ENCODE measurements around the gene GALNT15.
A peak's percentile ranks its signal among the peaks of the same experiment; 100 is the strongest.

The GALNT15 gene

DNA sequence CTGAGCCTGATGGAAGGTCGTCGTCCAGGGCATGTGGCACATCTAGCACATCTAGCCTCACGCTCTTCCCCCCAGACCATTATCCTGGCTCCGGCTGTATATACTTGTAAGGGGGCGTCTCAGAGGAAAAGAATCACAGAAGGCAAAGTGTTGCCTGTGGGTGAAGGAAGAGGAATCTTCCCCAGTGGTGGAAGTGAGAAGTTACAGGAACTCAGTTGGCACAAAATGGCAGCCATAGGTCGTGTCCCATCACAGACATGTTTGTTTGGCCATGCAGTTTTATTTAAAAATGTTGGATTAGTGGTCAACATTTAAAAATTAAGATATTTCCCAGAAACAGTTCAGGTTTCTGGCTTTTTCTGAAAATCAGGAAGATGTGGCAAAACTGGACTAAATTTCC, 13.6 kb downstream of the GALNT15 start:
- no peak for DNase-seq (ENCODE audit: low spot score)

DNA sequence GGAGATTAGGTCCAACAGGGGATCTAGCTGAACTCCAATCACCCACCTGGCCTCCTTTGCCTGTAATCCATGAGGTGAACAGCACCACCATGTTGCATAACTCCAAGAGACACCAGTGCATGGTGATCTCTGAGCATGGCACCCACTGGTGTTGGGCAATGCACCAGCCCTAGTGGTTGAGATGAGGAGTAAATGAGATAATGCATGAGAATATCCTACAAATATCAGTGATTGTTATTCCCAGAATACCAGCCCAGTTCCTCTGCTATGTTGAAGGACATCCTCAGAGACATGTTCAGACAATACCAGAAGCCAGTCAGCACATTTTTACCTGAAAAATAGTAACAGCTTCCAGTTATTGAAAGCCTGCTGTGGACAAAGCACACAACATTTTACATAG, 14.7 kb downstream of the GALNT15 start:
- no peak for DNase-seq (ENCODE audit: low spot score)

DNA sequence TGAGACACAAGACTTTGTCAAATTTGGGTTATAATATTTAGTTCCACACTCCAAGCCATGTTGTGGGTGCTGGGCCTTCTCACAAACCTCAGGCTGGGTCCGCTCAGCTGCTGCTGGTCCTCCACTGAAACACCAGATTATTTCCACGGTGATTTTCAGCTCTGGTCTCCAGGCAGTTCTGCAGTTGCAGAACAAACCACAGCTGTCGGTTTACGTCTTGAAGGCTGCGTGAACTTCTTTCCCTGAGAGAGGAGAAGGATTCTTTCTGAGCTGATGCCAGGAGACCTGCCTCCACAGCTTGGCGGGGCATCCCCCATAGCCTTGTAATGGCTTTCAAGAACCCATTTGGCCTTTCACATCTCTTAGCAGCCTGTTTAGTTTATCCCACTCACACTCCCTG, 16.2 kb downstream of the GALNT15 start:
- DNase-seq (ENCODE audit: low spot score): no peak

DNA sequence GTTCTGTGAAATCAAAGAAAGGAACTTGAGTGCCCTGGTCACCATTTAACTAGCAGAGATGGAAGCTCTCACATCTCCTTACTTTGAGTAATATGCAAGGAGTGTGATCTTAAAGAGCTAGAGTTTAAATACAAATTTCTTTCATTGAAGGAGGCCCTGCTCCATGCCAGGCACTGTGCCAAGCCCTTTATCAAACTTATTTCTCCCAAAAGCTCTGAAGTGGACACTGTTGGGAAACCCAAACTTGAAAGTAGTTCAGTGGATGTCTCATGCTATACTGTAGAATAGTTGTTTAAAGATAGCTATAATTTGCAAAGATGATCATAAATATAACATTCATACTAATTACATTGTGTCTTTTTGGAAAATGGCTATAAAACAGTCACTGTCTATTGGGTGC, 17.1 kb downstream of the GALNT15 start:
- no peak for DNase-seq (ENCODE audit: low spot score)

DNA sequence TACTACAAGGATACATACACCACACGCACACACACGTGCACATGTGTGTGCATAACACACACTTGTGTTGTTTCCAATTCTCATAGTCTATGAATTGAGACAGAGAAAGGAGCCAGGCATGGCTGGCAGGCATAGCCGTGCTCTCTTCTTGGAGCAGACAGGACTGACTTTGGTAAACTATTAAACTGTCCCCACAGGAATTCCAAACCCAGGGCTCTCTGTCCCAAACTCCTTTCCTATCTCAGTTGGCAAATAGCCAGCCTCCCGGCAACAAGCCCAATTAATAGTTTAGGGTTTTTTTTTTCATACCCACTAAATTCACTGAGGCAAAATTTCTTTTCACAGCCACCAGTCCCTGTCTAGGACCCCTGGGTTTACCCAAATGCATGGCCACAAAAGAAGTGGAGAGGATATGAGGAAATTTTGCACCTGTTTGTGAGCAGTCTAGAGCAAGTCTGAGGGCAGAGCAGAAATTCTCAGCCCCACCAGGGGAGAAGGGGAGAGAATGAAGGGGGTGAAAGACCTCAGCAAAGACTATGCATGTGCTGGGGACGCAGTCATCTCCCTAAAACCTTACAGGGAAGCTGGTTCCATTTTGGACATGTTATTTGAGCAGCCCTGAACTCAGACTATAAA, 17.8 kb downstream of the GALNT15 start:
- DNase-seq (ENCODE audit: low spot score): no peak

DNA sequence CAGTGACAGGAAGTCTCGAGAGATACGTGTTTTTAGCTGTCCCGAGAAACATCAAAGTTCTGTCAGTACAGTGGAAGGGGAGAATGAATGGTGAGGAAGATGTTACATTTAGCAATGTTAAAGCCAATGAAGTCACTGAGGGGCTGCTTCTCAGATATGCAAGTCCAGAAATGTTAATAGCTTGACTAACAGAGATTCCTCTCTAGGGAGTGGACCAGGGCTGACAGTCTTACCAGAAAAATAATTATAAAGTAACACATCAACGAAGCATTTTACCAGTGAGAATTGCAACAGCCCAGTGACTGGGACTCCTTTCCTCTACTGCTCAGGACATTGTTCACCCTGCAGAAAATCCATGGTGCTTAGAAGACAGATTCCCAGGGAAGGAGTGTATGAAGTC, 23.9 kb downstream of the GALNT15 start:
- DNase-seq (ENCODE audit: low spot score): no peak

DNA sequence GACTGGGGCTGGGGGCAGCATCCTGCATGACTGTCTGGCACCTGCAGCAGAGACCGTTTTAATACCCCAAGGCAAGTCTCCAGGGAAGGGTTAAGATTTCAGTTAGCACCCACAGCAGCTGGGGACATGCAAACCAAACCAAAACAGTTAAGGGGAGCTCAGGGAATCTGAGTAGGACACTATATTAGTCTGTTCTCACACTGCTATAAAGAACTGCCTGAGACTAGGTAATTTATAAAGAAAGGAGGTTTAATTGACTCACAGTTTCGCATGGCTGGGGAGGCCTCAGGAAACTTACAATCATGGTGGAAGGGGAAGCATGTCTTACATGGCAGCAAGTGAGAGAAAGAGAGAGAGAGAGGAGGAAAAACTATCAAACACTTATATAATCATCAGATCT, 25.3 kb downstream of the GALNT15 start:
- no peak for DNase-seq (ENCODE audit: low spot score)

DNA sequence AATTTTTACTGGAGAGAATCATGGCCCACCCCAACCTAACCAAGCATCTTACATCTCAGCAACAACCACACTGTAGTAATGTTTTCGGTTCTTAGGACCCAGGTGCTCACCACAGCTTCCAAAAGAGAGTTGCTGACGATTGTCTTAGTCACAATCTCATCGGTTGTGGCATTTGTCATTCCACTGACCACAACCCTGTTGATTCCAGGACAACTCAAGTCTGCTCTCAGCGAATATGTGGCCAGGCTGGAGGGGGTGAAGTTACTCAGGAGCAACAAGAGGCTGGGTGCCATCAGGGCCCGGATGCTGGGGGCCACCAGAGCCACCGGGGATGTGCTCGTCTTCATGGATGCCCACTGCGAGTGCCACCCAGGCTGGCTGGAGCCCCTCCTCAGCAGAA, 25.9 kb downstream of the GALNT15 start:
- peak; percentile 23 for DNase-seq (ENCODE audit: low spot score)

DNA sequence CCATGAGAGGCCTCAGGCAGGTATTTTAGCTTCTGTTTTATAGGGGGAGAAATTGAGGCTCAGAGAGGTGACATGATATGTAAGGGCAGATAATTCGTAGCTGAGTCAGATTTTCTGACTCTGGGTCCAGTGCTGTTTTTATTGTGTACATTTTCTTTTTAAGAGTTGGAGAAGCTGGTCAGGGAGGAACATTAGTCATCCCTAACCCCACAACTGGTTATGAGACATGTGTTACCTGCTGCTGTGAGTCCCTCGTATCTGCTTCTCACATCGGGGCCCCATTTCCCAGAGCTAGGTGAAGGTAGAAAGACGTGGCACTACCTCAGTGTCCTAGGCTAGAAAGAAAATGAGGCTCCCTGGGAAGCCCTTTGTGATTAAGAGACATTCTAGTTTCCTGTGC, 28.6 kb downstream of the GALNT15 start:
- DNase-seq (ENCODE audit: low spot score): peak; percentile 23

DNA sequence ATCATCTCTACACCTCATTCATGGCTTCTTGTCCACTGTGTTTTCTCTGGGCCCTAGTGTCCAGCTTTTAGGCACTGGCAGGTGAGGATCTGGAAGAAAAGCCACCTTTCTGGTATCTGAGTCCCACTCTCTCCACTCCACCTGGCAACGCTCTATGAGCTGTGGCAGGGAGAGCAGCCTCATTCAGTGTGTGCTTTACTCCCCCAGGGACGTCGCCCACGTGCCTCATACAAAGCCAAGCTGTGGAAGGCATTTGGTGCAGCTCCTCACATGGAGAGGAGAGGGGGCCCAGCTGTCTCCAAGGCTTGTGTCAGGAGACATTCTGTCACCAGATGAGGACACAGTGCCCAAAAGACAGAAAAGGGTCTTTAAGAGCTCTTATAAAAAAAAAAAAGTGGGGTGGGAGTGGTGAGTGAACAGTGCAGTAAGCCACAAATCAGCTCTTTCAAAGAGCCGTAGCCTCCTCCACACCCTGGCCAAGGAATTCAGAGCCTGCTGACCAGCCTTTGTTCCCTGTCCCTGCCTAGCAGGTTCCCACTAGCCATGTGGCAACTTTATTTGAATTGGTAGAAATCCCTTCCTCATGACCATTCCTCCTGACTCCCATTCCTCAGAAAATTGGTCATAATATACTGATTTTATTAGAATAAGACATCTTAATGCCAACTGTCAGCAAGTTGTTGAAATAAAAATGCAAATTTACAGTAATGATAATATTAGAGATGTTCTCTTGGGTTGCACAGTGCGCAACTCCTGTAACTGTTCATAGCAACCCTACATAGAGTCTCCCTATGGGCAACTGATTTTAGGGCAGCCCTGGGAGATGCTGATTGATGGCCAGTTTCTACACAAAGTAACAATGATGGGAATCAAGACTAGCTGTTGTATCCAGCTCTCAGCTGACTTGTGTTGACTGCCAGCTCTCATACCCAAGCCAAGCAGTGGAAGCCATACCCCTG, 29.5 kb downstream of the GALNT15 start:
- no peak for DNase-seq (ENCODE audit: low spot score)

DNA sequence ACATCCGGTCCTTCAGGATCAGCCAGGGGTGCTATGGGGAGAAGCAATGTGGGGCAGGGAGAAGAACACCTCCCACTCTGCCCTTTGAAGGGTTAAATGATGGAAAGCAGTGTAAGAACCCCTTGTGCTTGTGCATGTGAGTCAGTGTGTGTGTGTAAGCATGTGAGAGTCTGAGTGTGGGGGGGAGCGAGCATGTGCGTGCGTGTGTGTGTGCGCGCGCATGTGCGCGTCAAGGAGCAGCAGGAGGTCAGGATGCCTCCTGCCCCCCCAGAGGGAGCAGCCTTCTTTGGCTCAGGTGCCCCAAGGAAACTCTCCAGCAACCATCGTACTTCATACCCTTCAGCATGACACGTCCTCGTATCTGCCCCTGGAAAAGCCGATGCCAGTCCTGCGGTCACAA, 30.3 kb downstream of the GALNT15 start:
- DNase-seq (ENCODE audit: low spot score): no peak

DNA sequence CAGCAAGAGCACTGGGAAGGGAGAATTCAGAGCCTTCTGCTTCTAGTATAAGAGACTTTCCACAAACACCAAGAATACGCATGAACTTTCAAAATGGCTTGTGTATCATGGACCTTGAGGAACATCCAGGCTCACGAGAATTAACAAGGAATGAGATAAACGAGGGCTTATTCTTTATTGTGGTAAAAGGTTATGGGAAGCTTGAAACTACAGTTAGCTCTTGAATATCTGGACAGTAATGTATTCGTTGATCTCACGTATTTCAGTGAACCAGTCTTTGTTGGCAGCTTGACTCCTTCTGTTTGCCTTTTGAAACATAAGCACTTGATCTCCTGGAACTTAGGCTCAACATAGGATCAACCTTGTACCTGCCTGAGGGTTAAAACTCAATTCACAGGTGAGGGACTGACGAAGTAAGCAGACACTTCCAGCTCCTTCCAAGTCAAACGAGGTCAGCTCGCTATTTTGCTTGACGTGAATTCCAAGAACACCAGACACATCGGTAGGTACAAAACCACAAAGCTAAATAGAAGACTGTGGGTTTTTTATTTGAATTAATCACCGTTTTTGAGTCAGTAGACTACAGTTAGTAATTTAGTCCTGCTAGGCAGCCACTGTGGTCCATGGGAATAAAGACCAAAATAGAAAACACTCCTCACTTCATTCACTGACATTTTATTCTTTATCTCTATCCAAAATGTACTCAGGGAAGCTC, 30.8 kb downstream of the GALNT15 start:
- peak; percentile 62 for DNase-seq (ENCODE audit: low spot score)

DNA sequence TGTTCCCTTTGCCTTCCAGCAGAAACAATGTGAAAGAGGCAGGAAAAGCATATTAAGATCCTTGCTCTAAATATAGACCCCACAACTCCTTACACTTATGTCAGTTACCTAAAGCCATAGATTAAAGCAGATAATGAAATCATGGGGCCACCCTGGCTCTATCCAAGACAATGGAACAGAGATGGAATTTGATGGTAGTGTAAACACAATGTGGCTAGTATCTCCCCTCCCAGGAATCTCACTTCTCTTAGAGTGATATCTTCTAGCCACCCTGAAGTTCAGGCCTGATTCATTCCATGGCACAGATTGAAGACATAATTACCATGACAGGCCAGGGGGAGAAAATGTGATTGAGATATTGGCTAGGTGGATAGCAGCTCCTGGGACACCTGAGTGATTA, 32.6 kb downstream of the GALNT15 start:
- no peak for DNase-seq (ENCODE audit: low spot score)

DNA sequence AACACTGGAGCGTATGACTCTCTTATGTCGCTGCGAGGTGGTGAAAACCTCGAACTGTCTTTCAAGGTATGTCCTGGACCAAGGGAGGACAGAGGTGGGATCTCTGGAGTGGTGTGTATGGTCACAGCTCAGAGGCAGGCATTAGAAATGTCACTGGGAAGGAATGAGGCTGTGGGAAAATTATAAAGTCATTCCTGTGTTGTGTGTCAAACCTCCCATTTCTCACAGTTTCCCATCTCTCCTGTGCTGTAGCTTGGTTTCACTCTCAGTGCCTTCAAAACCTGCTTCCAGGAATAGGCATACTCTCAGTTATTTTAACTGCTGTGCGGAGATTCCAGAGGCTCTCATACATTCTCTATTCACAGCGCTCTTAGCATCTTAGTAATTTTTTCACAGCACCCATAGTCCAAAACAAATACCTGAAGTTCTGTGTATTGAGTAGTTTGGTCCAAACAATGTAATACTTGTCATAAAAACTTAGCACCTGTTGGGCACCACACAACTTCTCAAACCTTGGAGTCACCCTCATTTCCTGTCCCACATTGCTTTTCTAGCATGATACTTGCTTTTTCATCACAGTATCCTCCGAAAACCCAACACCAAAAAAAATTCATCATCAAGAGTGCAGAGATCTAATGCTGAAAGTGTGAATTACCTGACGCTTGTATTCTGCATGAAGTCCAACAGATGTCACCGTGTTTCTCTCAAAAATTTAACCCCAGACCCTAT, 36.9 kb downstream of the GALNT15 start:
- DNase-seq (ENCODE audit: low spot score): peak; percentile 11

DNA sequence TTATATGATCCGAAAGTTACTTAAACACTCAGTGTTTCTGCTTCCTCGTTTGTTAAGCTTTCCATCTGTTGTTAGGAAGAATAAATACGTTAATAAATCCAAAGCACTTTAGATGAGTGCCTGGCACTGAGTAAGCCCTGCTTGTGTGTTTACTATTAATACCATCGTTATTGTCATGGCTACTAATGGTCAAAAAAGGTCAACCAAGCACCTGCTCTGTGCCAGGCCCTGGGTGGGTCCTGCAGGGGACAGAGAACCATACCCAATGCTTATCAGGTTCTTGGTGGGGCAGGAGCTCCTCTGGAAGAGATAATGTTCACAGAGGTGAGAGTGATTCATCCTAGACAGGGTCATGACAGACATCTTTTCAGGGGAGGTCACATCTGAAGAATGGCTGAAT, 39.9 kb downstream of the GALNT15 start:
- DNase-seq (ENCODE audit: low spot score): no peak

DNA sequence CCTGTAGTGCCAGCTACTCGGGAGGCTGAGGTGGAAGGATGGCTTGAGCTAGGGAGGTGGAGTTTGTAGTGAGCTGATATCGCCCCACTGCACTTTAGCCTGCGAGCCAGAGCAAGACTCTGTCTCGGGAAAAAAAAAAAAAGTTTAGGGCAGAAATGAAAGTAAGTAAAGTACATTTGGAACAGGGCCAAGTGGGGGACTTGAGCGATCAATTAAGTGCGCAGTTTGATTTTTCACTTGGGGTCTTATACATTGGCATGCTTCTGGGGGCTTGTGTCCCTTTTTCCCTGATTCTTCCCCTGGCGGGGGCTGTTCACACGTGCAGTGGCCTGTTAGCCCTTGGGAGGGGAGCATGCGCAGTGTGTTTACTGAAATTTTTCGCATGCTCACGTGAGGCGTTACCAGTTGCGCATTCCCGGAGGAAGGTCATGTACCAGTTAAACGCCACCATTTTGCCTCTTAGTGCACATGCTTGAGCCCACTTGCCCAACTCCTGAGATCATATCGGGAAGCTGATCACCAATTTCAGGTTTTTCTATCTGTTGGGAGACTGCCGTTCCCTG, 42.0 kb downstream of the GALNT15 start:
- DNase-seq (ENCODE audit: low spot score): no peak

DNA sequence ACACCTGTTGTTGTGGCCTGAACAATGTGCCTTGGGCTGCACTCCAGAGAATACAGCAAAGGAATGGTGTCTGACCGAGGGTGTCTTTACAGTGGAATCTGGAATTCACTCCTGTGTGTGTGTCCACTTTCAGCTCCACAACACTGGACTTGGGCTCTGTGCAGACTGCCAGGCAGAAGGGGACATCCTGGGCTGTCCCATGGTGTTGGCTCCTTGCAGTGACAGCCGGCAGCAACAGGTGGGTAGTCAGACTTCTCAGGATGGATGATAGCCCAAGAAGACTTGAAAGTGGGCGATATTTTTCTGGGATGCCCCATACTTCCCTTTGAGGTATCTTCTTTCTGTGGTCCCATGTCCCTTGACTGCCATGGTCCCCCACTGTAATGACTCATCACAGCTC, 45.3 kb downstream of the GALNT15 start:
- DNase-seq (ENCODE audit: low spot score): no peak

DNA sequence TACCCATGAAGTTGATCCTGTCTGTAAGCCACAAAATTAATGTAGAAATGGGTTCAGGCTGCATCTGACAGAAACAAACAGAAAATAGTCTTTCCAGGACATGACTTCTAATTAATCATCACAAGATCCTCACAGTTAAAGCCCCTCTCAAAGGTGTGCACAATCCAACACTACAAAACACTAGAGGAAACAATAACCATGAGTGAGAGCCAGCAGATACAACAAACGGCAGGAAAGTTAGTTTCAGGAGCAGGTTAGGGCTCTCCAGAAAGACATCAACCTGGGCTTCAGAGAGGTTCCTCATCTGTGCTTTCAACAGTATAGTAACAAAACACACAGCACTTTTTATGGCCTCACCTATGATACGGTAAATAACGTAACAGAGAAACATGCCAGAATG, 47.5 kb downstream of the GALNT15 start:
- no peak for DNase-seq (ENCODE audit: low spot score)

DNA sequence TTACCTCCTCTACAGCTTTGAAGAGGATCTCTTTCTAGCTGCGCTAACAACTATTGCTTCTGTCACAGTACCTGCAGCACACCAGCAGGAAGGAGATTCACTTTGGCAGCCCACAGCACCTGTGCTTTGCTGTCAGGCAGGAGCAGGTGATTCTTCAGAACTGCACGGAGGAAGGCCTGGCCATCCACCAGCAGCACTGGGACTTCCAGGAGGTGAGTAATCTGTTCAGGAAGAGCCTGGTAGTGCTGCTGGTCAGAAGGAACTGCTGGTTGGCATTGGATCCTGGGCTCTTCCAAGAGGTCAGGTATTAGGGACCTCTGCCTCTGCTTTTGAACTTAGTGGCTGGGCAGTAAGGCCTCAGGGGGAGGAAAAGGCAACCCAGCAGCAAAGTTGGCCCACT, 48.1 kb downstream of the GALNT15 start:
- no peak for DNase-seq (ENCODE audit: low spot score)

DNA sequence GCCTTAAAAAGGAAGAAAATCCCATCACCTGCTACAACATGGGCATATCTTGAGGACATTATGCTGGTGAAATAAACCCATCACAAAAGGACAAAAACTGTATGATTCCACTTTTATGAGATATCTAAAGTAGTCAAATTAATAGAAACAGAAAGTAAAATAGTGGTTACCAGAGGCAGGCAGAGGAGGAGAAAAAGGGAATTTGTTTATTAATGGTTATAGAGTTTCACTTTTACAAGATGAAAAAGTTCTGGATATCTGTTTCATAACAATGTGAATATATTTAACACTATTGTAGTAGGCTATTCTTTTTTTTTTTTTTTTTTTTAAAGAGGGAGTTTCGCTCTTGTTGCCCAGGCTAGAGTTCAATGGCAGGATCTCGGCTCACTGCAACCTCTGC, 49.8 kb downstream of the GALNT15 start:
- DNase-seq (ENCODE audit: low spot score): no peak

DNA sequence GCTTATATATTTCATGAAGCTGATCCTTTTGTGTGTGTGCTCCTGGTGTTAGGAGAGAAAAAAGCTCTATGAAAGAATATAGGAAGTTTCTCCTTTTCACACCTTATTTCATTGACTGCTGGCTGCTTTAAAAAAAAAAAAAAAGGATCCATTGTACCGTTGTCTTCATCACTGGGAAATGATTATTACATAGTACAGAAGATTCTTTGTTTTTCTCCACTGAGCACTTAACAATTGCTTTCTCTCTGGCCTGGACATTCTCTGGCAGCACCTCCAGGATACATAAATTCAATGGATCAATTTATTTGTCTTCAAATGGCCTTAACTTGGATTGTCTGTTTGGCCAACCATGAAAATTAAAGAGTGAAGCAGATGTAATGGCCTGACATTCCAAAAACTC, 53.1 kb downstream of the GALNT15 start:
- no peak for DNase-seq (ENCODE audit: low spot score)

DNA sequence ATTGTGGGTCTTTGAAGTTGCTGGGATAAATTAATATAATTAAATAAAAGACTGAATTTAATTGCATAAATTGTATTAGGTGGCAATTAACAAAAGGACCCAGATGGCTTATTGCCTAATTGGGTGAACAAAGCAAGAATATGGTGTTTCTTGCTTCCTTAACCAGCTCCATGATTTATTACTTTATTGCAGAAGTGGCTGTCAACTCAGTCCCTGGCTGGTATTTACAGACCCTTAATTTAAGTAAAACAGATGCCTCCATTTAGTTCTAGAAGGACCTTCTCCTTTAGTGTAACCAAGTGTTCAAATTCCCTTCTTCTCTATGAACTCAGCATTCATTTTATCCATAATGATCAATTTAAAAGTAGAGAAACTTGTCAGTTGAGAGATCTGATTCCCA, 55.2 kb downstream of the GALNT15 start:
- no peak for DNase-seq (ENCODE audit: low spot score)

Data from kidney tubule cell (primary cell).